IMR-90 (cell line): ENCODE results near the gene SORBS1. TPM values are rescaled to one million over a fixed set of nuclear protein-coding genes. Genes with fewer than 3 reads are reported as not detected.

Source experiments
- ATAC-seq: fragments of 200-7000 bp; cut with Tn5 transposase; 2 replicates; pipeline ENCODE4 v1.9.1; 2020; ENCODE audit warnings: low read depth, mild to moderate bottlenecking, moderate library complexity
- BruUV-seq: library from RNA; stranded (reverse); fragments of 400-500 nt; replicated peaks from 2 replicates; lab custom pipeline; 2021; lab: Mats Ljungman, UMichigan
- CTCF ChIA-PET: fragments of 300-600 bp; formaldehyde crosslinking; extraction: SDS; loops from one replicate; lab custom pipeline; 2021; ENCODE audit warnings: antibody characterized with exemption; lab: Yijun Ruan, JAX
- POLR2A ChIA-PET: fragments of 300-600 bp; sonication (Branson Sonifier 250); formaldehyde crosslinking; loops from one replicate; lab custom pipeline; 2022; ENCODE audit warnings: antibody characterized with exemption; ENCODE audit not compliant: unreplicated experiment; lab: Charles Lee
- DNase-seq: peaks from one replicate; pipeline ENCODE4 v3.0.0; 2013
- H2AFZ ChIP-seq: replicated peaks from 2 replicates; pipeline ENCODE3; 2013; ENCODE audit warnings: low read length, mild to moderate bottlenecking; ENCODE audit not compliant: poor library complexity
- H2AK5ac ChIP-seq: 2 replicates; pipeline ENCODE4 v1.6.1; 2013; ENCODE audit warnings: low read depth, low read length, inconsistent platforms
- H2AK9ac ChIP-seq: replicated peaks from 2 replicates; pipeline ENCODE3; 2013; ENCODE audit warnings: mild to moderate bottlenecking, low read depth, low read length, moderate library complexity; ENCODE audit not compliant: poor library complexity
- H2BK120ac ChIP-seq: 2 replicates; pipeline ENCODE4 v1.6.1; 2013; ENCODE audit warnings: low read depth, low read length, inconsistent platforms
- H2BK15ac ChIP-seq: 3 replicates; pipeline ENCODE4 v1.6.1; 2013; ENCODE audit warnings: low read depth, low read length, inconsistent platforms
- H2BK20ac ChIP-seq: 2 replicates; pipeline ENCODE4 v1.6.1; 2013; ENCODE audit warnings: low read depth, mild to moderate bottlenecking, inconsistent platforms, low read length, moderate library complexity
- H2BK5ac ChIP-seq: 2 replicates; pipeline ENCODE4 v1.6.1; 2013; ENCODE audit warnings: mild to moderate bottlenecking, low read depth, low read length, inconsistent platforms; ENCODE audit not compliant: poor library complexity, severe bottlenecking
- H3K14ac ChIP-seq: replicated peaks from 2 replicates; pipeline ENCODE4 v1.6.1; 2013; ENCODE audit warnings: low read depth, low read length, inconsistent platforms
- H3K18ac ChIP-seq: 2 replicates; pipeline ENCODE4 v1.6.1; 2013; ENCODE audit warnings: low read depth, low read length, control low read depth
- H3K23ac ChIP-seq: 2 replicates; pipeline ENCODE4 v1.6.1; 2013; ENCODE audit warnings: low read depth, low read length, inconsistent platforms
- H3K27ac ChIP-seq: 2 replicates; pipeline ENCODE4 v1.5.1; 2013; ENCODE audit warnings: mild to moderate bottlenecking, control low read depth, low read length; ENCODE audit not compliant: insufficient read depth
- H3K27me3 ChIP-seq: 2 replicates; pipeline ENCODE4 v1.6.1; 2013; ENCODE audit warnings: low read length; ENCODE audit not compliant: control insufficient read depth, insufficient read depth
- H3K36me3 ChIP-seq: 2 replicates; pipeline ENCODE4 v1.6.1; 2013; ENCODE audit warnings: low read length, mixed read lengths; ENCODE audit not compliant: control insufficient read depth, insufficient read depth
- H3K4ac ChIP-seq: 2 replicates; pipeline ENCODE4 v1.6.1; 2013; ENCODE audit warnings: low read depth, low read length, inconsistent platforms
- H3K4me1 ChIP-seq: 2 replicates; pipeline ENCODE4 v1.6.1; 2013; ENCODE audit warnings: low read length, mixed read lengths; ENCODE audit not compliant: control insufficient read depth, insufficient read depth
- H3K4me2 ChIP-seq: 2 replicates; pipeline ENCODE4 v1.6.1; 2013; ENCODE audit warnings: low read depth, mild to moderate bottlenecking, control low read depth, low read length, moderate library complexity
- H3K4me3 ChIP-seq: 2 replicates; pipeline ENCODE4 v1.5.1; 2013; ENCODE audit warnings: low read depth, mild to moderate bottlenecking, control low read depth, low read length, moderate library complexity; ENCODE audit not compliant: insufficient read depth
- H3K56ac ChIP-seq: 2 replicates; pipeline ENCODE4 v1.6.1; 2013; ENCODE audit warnings: low read length, inconsistent platforms; ENCODE audit not compliant: insufficient read depth; ENCODE audit errors: extremely low read depth
- H3K79me1 ChIP-seq, 2 experiments: 2 replicates each; pipeline ENCODE4 v1.6.1; 2013; ENCODE audit warnings: low read length in 2 of 2, inconsistent platforms in 1 of 2, low read depth in 1 of 2
- H3K9ac ChIP-seq: 2 replicates; pipeline ENCODE4 v1.6.1; 2013; ENCODE audit warnings: low read depth, low read length, control low read depth
- H3K9me1 ChIP-seq: 2 replicates; pipeline ENCODE4 v1.6.1; 2013; ENCODE audit warnings: low read length, inconsistent platforms; ENCODE audit not compliant: insufficient read depth
- H3K9me3 ChIP-seq: 2 replicates; pipeline ENCODE4 v1.6.1; 2013; ENCODE audit warnings: low read length; ENCODE audit not compliant: control insufficient read depth, insufficient read depth
- H4K20me1 ChIP-seq: 2 replicates; pipeline ENCODE4 v1.6.1; 2013; ENCODE audit warnings: low read length, inconsistent platforms; ENCODE audit not compliant: insufficient read depth
- H4K5ac ChIP-seq: 2 replicates; pipeline ENCODE4 v1.6.1; 2013; ENCODE audit warnings: mild to moderate bottlenecking, low read depth, low read length, control low read depth
- H4K8ac ChIP-seq, 2 experiments: 2 replicates each; pipeline ENCODE4 v1.6.1; 2013; ENCODE audit warnings: low read depth in 2 of 2, low read length in 2 of 2, control low read depth in 1 of 2, inconsistent platforms in 1 of 2
- H4K91ac ChIP-seq: 2 replicates; pipeline ENCODE4 v1.6.1; 2013; ENCODE audit warnings: low read depth, low read length, inconsistent platforms; ENCODE audit not compliant: insufficient read depth
- BHLHE40 ChIP-seq: fragments of 150-350 bp; IDR thresholded peaks from 2 replicates; pipeline ENCODE4 v1.6.1; 2016; ENCODE audit warnings: mild to moderate bottlenecking, low read depth, low read length
- RCOR1 ChIP-seq: IDR thresholded peaks from 2 replicates; pipeline ENCODE4 v1.6.1; 2012; ENCODE audit warnings: mild to moderate bottlenecking, low read length, improper control_type of control experiment; ENCODE audit not compliant: insufficient replicate concordance
- WGBS, 2 experiments: methylation state at CpG; one replicate each; pipeline versions ENCODE4 v1.1.5 to v1.1.7; 2013; ENCODE audit warnings: missing lambda C conversion rate in 2 of 2; ENCODE audit not compliant: insufficient read length in 1 of 2; ENCODE audit errors: extremely low coverage in 2 of 2; 5-methylcytosine and 5-hydroxymethylcytosine counted together
- dilution Hi-C: fragments of 300-500 bp; cut with HindIII; formaldehyde crosslinking; loops from one replicate; pipeline ENCODE4 v1.14.3; 2018; ENCODE audit warnings: low sequenced_read_pairs; ENCODE audit not compliant: unreplicated experiment
- in situ Hi-C: fragments of 300-500 bp; cut with MboI; formaldehyde crosslinking; loops from 3 replicates; pipeline ENCODE4 v1.14.3; 2019; ENCODE audit warnings: low sequenced_read_pairs, inconsistent platforms, mixed read lengths
- intact Hi-C: fragments of 100-400 bp; cut with micrococcal nuclease; formaldehyde crosslinking; loops from 2 replicates; pipeline ENCODE4 v1.10.0; 2022
- polyA plus RNA-seq, 3 experiments: library from polyadenylated mRNA; depleted of rRNA; stranded (reverse); fragments of >200 nt; gene quantifications; 2 replicates each; pipeline ENCODE4 v1.2.3, GENCODE V29; 2012; ENCODE audit warnings: low replicate concordance in 1 of 3
- total RNA-seq: library from RNA; depleted of rRNA; stranded (reverse); fragments of >200 nt; gene quantifications from 2 replicates; pipeline ENCODE4 v1.2.3, GENCODE V29; 2012

The SORBS1 gene
- total and polyA plus RNA-seq, 2 of the 4 experiments (the other 2 are of a cell fraction) = 0.18 to 0.32 TPM

GRCh38 chr10:95334805-95335144 is 226.4 kb downstream of the SORBS1 start:
- in situ Hi-C loops = no loop called here

More at GRCh38 chr10:95334805-95335144, 226.4 kb downstream of the SORBS1 start:
- DNase-seq (no peak), ATAC-seq (peak; percentile 24)
- CTCF ChIA-PET = no interaction called here
- Histone ChIP-seq H3K23ac (peak overlapping the region; percentile 85), H3K36me3 (no peaks in the 10 kb centered on the region), H3K27ac (peak overlapping the region; percentile 99), H2AK5ac (peak overlapping the region; percentile 92), H3K4me3 (no peak overlapping the region), H3K79me1 (peaks cover 0 to 6% of the 10 kb centered on the region in 2 experiments; a peak in 2 of 4 replicates), H4K20me1 (no peaks in the 10 kb centered on the region), H2AK9ac (peak overlapping the region; percentile 68), H2AFZ (peak overlapping the region; percentile 73), H3K14ac (peak overlapping the region; percentile 77), H4K8ac (peak overlapping the region; percentile 88 to 90), H3K9me3 (no peaks in the 10 kb centered on the region), H2BK5ac (peak overlapping the region; percentile 98), H3K4ac (peak overlapping the region; percentile 100), H3K4me1 (peaks cover 31% of the 10 kb centered on the region), H3K9me1 (peaks cover 29% of the 10 kb centered on the region), H2BK15ac (peak overlapping the region; percentile 90), H2BK20ac (peak overlapping the region; percentile 91), H3K27me3 (no peaks in the 10 kb centered on the region), H3K4me2 (peak overlapping the region; percentile 62), H2BK120ac (peak overlapping the region; percentile 100), H3K18ac (peak overlapping the region; percentile 92), H4K91ac (peak overlapping the region; percentile 96), H3K56ac (peak overlapping the region; percentile 83), H4K5ac (peak overlapping the region; percentile 94), H3K9ac (peak overlapping the region; percentile 39)
- intact Hi-C loops (loop anchor here (1.0 to 2.0 kb wide), 2 partner anchors 26 to 44 kb away; partner anchors contain the start of gene PDLIM1), dilution Hi-C loops (no loop called here)
- POLR2A ChIA-PET = no interaction called here
- TF ChIP-seq BHLHE40 (no peak), RCOR1 (peak; percentile 5)
- 40% methylated on average over 1 of the region's 3 CpGs; no CpG with 5 or more reads in 1 of the 2 experiments for WGBS, 2 experiments
- BruUV-seq = no TSS peak
